ENCODE data around the gene TNFRSF9. TPM values are rescaled to one million over a fixed set of nuclear protein-coding genes. Genes with fewer than 3 reads are reported as not detected.
"Not testable (repeated sequence)": the region's sequence is repeated elsewhere in the genome, so short reads cannot be mapped to it uniquely, and the experiment has no call there.

The TNFRSF9 gene
- total RNA-seq, 1 donor from 2014 or later, result 0.22 TPM

DNA sequence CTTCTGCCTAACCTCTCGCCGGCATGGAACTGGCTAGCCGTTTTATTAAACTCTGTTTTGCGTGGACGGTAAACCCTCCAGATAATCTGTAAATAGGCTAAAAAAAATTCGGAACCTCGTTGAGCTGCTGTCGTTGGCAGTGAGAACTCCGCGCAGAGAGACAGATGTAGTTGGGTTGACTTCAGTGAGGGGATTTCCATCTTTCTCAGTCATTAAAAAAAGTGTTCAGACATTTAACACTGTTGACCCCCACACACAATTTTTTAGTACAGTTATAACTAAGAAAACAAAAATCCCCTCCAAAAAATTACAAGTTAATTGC lies 21.3 kb upstream of the TNFRSF9 start:
- DNase-seq (ENCODE audit: low spot score), result no peak
- intact Hi-C loops (cut with DNase I), result no loop called here

- intact Hi-C loops (cut with DNase I), result no loop called here
- peak; percentile 100 for DNase-seq (ENCODE audit: low spot score)
These were observed 20.8 kb upstream of the TNFRSF9 start, which contains the start of gene PARK7 for GRCh38 chr1:7961216-7962013. Gene PARK7 (plus strand): TSS chr1:7961711. CDS start chr1:7962786, 1,075 bp downstream.

GRCh38 chr1:7960867-7961215 lies 20.2 kb upstream of the TNFRSF9 start:
- intact Hi-C loops (cut with DNase I), result no loop called here
- no peak for DNase-seq (ENCODE audit: low spot score)

DNA sequence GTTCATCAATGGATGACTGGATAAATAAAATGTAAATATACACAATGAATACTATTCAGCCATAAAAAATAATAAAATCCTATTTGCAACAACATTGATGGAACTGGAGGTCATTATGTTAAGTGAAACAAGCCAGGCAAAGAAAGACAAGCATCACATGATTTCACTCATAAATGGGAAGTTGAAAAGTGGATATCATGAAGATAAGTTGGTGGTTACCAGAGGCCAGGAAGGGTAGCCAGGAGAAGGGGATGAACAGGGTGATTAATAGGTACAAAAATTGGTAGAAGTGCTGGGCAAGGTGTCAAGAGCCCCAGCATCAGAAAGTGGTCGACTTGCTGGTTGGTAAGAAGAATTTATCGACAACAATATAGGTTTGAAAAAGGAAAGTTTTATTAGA lies 19.5 kb upstream of the TNFRSF9 start:
- no peak for DNase-seq (ENCODE audit: low spot score)
- intact Hi-C loops (cut with DNase I), result no loop called here

DNA sequence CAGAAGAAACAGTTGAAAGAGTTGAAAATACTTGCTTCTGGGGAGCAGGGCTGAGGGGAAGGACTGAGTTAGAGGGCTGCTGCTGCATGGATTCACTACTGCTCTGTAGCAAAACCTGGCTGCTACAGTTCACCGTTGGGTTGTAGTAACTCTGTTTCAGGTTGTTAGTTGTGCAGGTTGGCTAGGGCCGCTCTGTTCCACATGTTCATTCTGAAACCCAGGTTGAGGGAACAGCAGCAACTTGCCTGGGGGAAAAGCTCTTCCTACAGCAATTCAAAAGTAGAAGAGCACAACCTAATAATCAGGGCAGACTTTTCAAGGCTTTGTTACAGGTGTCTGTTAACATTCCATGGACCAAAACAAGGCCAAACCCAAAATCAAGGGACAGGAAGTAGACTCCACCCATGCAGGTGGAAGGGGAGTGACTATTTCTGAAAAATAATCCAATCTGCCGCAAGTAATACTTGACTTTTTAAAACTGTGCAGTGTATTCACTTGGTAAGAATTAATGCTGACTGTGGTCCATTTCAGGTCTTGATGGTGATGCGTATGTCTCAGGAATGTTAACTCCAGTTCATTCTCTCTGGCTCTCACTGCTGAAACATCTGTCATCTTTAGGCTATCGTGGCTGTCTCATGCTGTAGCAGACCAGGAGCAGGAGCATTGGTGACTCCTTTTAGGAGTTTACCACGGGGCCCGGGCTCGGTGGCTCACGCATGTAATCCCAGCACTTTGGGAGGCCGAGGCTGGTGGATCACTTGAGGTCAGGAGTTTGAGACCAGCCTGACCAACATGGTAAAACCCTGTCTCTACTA lies 15.8 kb upstream of the TNFRSF9 start:
- intact Hi-C loops (cut with DNase I), result no loop called here
- DNase-seq (ENCODE audit: low spot score), result no peak

DNA sequence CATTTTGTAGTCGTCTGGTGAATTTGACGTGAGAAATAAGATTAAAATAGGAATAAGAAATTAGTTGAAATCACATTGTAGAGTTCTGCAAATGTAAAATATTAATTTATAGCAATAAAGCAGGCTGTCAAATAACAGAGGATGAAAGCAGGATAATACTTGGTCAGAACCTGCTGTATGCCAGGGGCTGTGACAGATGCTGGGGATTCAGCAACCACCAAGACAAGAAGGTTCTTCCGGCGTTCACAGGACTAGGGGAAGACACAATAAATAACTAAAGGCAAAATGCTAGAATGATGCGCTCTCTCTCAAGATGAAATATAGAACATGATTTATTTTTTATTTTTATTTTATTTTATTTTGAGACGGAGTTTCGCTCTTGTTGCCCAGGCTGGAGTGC lies 14.0 kb upstream of the TNFRSF9 start:
- intact Hi-C loops (cut with DNase I), result no loop called here
- no peak for DNase-seq (ENCODE audit: low spot score)

GRCh38 chr1:7953850-7954609 lies 13.4 kb upstream of the TNFRSF9 start:
- intact Hi-C loops (cut with DNase I), result no loop called here
- DNase-seq (ENCODE audit: low spot score), result peak; percentile 98

DNA sequence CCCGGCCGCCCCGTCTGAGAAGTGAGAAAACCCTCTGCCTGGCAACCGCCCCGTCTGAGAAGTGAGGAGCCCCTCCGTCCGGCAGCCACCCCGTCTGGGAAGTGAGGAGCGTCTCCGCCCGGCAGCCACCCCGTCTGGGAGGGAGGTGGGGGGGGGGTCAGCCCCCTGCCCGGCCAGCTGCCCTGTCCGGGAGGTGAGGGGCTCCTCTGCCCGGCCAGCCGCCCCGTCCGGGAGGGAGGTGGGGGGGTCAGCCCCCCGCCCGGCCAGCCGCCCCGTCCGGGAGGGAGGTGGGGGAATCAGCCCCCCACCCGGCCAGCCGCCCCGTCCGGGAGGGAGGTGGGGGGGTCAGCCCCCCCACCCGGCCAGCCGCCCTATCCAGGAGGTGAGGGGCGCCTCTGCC lies 12.2 kb upstream of the TNFRSF9 start:
- DNase-seq (ENCODE audit: low spot score); intact Hi-C loops (cut with DNase I): not testable (repeated sequence)

- DNase-seq (ENCODE audit: low spot score), result no peak
- intact Hi-C loops (cut with DNase I), result no loop called here
These were observed 8.3 kb upstream of the TNFRSF9 start for GRCh38 chr1:7948960-7949359.

DNA sequence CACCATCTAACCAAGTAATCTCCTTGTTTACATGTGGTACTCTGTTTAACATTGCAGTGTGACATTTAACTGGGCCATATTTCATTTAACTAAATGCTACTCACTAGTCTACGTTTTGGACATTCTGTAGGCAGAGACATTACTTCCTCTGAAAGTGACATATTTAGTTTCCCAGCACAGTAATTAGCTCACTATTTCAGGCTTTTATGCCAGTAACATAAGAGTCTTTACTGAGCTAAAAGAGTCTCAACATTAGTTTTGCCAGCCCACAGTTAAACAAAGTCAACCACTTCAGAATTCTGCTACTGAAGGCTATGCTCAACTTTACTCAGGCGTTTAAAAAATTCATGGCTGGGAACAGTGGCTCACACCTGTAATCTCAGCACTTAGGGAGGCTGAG lies 2.6 kb upstream of the TNFRSF9 start:
- intact Hi-C loops (cut with DNase I), result no loop called here
- no peak for DNase-seq (ENCODE audit: low spot score)

DNA sequence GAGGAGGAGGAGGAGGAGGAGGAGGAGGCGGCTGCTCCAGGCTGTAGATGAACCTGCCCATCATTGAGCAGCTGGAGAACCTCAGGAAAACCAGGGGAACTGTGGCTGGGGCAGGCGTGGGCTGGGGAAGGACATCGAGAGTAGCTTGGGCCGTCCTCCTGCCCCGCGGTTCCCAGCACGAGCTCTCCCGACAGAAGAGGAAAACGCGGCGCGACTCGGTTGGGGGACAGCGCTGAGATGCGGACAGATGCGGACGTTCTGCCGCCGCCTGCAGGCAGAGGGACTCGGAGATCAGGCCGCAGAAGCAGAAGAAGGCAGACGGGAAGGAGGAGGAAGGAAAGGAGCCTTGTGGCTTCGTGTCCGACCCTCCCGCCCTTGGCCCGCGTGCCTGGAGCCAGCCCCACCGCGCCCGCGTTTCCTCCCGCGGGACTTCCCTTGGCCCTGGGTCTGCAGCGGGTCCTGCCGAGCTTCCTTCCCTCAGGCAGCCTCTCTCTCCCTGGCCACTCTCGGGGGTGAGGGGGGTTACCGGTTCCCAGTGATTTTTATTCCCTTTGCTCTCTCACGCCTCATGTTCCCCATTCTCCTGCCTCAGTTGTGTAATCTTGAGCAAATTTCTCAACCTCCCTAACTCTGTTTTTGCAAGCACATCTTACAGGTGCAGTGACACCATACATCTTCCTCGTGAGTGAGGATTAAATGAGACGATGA lies 1.7 kb upstream of the TNFRSF9 start:
- intact Hi-C loops (cut with DNase I), result no loop called here
- peak; percentile 85 for DNase-seq (ENCODE audit: low spot score)

GRCh38 chr1:7941437-7941793 lies 776 bp upstream of the TNFRSF9 start:
- intact Hi-C loops (cut with DNase I), result no loop called here
- DNase-seq (ENCODE audit: low spot score), result no peak

DNA sequence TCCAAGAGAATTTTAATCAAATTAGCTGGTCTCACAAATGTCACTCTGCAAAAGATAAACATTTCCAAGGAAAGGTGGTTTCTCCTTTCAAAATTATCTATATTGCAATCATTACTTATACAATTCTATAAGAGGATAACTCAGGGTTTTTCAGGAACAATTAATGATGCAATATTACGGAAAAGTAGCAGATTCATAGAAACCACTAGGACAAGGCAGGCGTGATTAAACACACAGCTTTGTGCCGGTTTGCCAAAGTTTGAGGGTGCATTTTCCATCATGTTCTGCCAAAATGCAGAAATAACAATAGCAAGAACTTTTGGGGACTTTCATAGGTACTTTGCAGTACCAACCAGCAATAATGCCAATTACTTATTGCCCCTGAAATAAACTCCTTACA lies 605 bp downstream of the TNFRSF9 start:
- DNase-seq (ENCODE audit: low spot score), result no peak
- intact Hi-C loops (cut with DNase I), result no loop called here

- DNase-seq (ENCODE audit: low spot score), result no peak
- intact Hi-C loops (cut with DNase I), result no loop called here
These were observed 2.6 kb downstream of the TNFRSF9 start for GRCh38 chr1:7938070-7938469.

DNA sequence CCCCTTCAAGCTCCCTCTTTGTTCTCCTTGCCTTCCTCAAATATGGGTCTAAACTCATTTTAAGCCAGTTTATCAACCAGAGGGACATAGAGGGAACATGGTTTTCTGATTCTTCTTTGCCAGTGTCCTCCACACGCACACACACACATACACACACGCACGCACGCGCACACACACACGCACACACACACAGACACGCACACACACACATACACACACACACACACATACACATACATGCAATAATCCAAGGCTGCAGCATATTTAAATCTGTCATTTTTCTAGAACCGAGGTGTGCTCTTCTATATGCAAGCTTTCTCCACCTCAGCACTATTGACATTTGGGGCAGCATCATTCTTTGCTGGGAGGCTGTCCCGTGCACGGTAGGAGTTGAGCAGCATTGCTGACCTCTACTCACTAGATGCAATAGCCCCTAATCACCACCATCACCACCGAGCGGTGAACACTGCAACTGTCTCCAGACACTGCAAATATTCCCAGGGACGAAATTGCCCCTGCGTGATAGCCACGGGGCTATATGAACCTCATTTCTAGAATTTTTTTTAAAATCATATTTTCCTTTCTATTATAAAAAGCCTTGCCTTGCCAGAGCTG lies 8.0 kb downstream of the TNFRSF9 start:
- intact Hi-C loops (cut with DNase I), result no loop called here
- no peak for DNase-seq (ENCODE audit: low spot score)

DNA sequence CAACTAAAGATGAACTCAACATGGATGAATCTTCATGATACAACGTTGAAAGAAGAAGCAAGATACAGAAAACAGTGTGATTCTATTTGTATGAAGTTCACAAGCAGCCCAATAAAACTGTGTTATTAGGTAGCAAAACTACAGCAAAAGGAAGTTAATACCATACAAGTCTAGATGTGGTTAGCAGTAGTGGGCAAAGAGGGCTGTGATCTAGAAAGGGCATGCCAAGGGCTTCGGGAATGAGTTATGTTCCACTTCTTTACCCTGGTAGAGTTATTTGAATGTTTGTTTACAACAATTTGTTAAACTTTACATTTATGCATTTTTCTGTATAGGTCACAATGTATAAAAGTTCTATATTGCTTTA lies 9.2 kb downstream of the TNFRSF9 start:
- DNase-seq (ENCODE audit: low spot score), result no peak
- intact Hi-C loops (cut with DNase I), result no loop called here

GRCh38 chr1:7930645-7931445 lies 9.8 kb downstream of the TNFRSF9 start:
- intact Hi-C loops (cut with DNase I), result no loop called here
- DNase-seq (ENCODE audit: low spot score), result no peak

- DNase-seq (ENCODE audit: low spot score), result no peak
- intact Hi-C loops (cut with DNase I), result no loop called here
These were observed 11.0 kb downstream of the TNFRSF9 start for GRCh38 chr1:7929637-7930036.

- intact Hi-C loops (cut with DNase I), result no loop called here
- no peak for DNase-seq (ENCODE audit: low spot score)
These were observed 12.4 kb downstream of the TNFRSF9 start for GRCh38 chr1:7928247-7928646.

Data from cardiac septum (tissue), 1 donor.